ENCODE results near the gene TAF5L. TPM values are rescaled to one million over a fixed set of nuclear protein-coding genes. Genes with fewer than 3 reads are reported as not detected.
"Not testable (repeated sequence)": the region's sequence is repeated elsewhere in the genome, so short reads cannot be mapped to it uniquely, and the experiment has no call there.

Gene TAF5L
- total RNA-seq, 4 donors from 2014 or later = 20.5 to 30.4 (median 24.6) TPM

GRCh38 chr1:229596925-229597699 is 28.8 kb downstream of the TAF5L start:
- ATAC-seq = peak; percentile 93
- Histone ChIP-seq H3K36me3 (peaks cover 3 to 41% of the 10 kb centered on the region in 2 donors), H3K27me3 (no peaks in the 10 kb centered on the region), H3K4me1 (peaks cover 15 to 46% (median 16%) of the 10 kb centered on the region in 3 donors), H3K4me3 (no peak overlapping the region), H3K27ac (peak overlapping the region; percentile 86 to 98 (median 88)), H3K9me3 (no peaks in the 10 kb centered on the region)
- WGBS, 2 donors (ENCODE audit: low coverage in 1 of 2) = 23 to 30% methylated on average over 2 to 7 of the region's 7 CpGs
- no peak for TF ChIP-seq POLR2A (IDR thresholded peaks at IDR 0.05)
- TF ChIP-seq CTCF (IDR thresholded peaks at IDR 0.05) = peak in 2 of 4 experiments; percentile 30 to 32
- peak; percentile 72 for TF ChIP-seq POLR2AphosphoS5 (IDR thresholded peaks at IDR 0.05)
- TF ChIP-seq EP300 (IDR thresholded peaks at IDR 0.05) = no peak

- not testable (repeated sequence) for H3K27me3 ChIP-seq, H3K9me3 ChIP-seq, ATAC-seq, H3K4me3 ChIP-seq
- Histone ChIP-seq H3K27ac (peak overlapping the region; percentile 86 to 98 (median 88)), H3K4me1 (peaks cover 15 to 46% (median 16%) of the 10 kb centered on the region in 3 donors), H3K36me3 (peaks cover 0 to 31% of the 10 kb centered on the region in 2 donors)
- 92% methylated on average over 2 of the region's 7 CpGs; no CpG with 5 or more reads in 1 of the 2 donors for WGBS, 2 donors (ENCODE audit: low coverage in 1 of 2)
Measured at GRCh38 chr1:229595876-229596275, 30.0 kb downstream of the TAF5L start.

GRCh38 chr1:229594227-229595008 is 31.5 kb downstream of the TAF5L start:
- Histone ChIP-seq H3K9me3 (no peaks in the 10 kb centered on the region), H3K27me3 (no peaks in the 10 kb centered on the region), H3K36me3 (peaks cover 0 to 31% of the 10 kb centered on the region in 2 donors), H3K4me3 (no peak overlapping the region), H3K4me1 (peaks cover 15 to 36% (median 16%) of the 10 kb centered on the region in 3 donors), H3K27ac (peak overlapping the region in 1 of 4 donors; percentile 86)
- ATAC-seq = no peak
- 88 to 94% methylated on average over 2 to 13 of the region's 34 CpGs for WGBS, 2 donors (ENCODE audit: low coverage in 1 of 2)
- TF ChIP-seq POLR2AphosphoS5 (IDR thresholded peaks at IDR 0.05) (no peak), POLR2A (IDR thresholded peaks at IDR 0.05) (no peak), EP300 (IDR thresholded peaks at IDR 0.05) (no peak), CTCF (IDR thresholded peaks at IDR 0.05) (no peak)

- ATAC-seq = no peak
- no peak for TF ChIP-seq CTCF (IDR thresholded peaks at IDR 0.05)
- TF ChIP-seq POLR2AphosphoS5 (IDR thresholded peaks at IDR 0.05) = no peak
- no peak for TF ChIP-seq EP300 (IDR thresholded peaks at IDR 0.05)
- TF ChIP-seq POLR2A (IDR thresholded peaks at IDR 0.05) = no peak
- Histone ChIP-seq H3K27ac (peak overlapping the region in 1 of 4 donors; percentile 12), H3K4me1 (peaks cover 14 to 30% (median 16%) of the 10 kb centered on the region in 3 donors), H3K27me3 (no peaks in the 10 kb centered on the region), H3K4me3 (no peak overlapping the region), H3K36me3 (peaks cover 0 to 35% of the 10 kb centered on the region in 2 donors), H3K9me3 (no peaks in the 10 kb centered on the region)
- 76 to 92% methylated on average over 3 to 7 of the region's 12 CpGs for WGBS, 2 donors (ENCODE audit: low coverage in 1 of 2)
Measured at GRCh38 chr1:229593800-229594199, 32.1 kb downstream of the TAF5L start.

GRCh38 chr1:229590119-229590518 is 35.8 kb downstream of the TAF5L start:
- no peak for ATAC-seq
- H3K4me3 ChIP-seq = no peak overlapping the region
- H3K36me3 ChIP-seq = peaks cover 0 to 37% of the 10 kb centered on the region in 2 donors
- 68 to 71% methylated on average over 5 of the region's 5 CpGs for WGBS, 2 donors (ENCODE audit: low coverage in 1 of 2)
- peak overlapping the region in 2 of 4 donors; percentile 17 to 32 for H3K27ac ChIP-seq
- H3K9me3 ChIP-seq = no peaks in the 10 kb centered on the region
- TF ChIP-seq POLR2AphosphoS5 (IDR thresholded peaks at IDR 0.05) (peak; percentile 24), EP300 (IDR thresholded peaks at IDR 0.05) (no peak)
- no peaks in the 10 kb centered on the region for H3K27me3 ChIP-seq
- H3K4me1 ChIP-seq = no peaks in the 10 kb centered on the region

All from gastroesophageal sphincter (tissue), 4 donors.